B cell (primary cell): ENCODE measurements around the gene KCTD13.

Experiments
- EZH2 ChIP-seq: IDR thresholded peaks from 2 replicates; pipeline ENCODE4 v1.6.1; 2012; ENCODE audit warnings: borderline replicate concordance, low read depth, mild to moderate bottlenecking, moderate library complexity, low read length; ENCODE audit not compliant: insufficient read depth, poor library complexity, severe bottlenecking
- TF ChIP-seq, protein P1 (sequence below): fragments of 200-600 bp; IDR thresholded peaks from one replicate; pipeline ENCODE4 v1.8.0; 2022; ENCODE audit warnings: antibody characterized with exemption, mild to moderate bottlenecking

DNA sequence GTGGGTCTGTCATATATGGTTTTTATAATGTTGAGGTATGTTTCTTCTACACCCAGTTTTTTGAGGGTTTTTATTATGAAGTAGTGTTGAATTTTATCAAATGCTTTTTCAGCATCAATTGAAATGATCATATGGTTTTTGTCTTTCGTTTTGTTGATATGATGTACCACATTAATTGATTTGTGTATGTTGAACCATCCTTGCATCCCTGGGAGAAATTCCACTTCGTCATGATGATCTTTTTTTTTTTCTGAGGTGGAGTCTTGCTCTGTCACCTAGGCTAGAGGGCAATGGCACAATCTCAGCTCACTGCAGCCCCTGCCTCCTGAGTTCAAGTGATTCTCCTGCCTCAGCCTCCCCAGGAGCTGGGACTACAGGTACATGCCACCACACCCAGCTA is 21.9 kb upstream of the KCTD13 start:
- TF ChIP-seq, protein P1, sequence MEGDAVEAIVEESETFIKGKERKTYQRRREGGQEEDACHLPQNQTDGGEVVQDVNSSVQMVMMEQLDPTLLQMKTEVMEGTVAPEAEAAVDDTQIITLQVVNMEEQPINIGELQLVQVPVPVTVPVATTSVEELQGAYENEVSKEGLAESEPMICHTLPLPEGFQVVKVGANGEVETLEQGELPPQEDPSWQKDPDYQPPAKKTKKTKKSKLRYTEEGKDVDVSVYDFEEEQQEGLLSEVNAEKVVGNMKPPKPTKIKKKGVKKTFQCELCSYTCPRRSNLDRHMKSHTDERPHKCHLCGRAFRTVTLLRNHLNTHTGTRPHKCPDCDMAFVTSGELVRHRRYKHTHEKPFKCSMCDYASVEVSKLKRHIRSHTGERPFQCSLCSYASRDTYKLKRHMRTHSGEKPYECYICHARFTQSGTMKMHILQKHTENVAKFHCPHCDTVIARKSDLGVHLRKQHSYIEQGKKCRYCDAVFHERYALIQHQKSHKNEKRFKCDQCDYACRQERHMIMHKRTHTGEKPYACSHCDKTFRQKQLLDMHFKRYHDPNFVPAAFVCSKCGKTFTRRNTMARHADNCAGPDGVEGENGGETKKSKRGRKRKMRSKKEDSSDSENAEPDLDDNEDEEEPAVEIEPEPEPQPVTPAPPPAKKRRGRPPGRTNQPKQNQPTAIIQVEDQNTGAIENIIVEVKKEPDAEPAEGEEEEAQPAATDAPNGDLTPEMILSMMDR, result no peak
- TF ChIP-seq EZH2, result no peak
